ENCODE results near the gene FCAR.

- TF ChIP-seq POLR2AphosphoS5 (IDR thresholded peaks at IDR 0.05; ENCODE audit: low read depth, low read length) (no peak), POLR2A (IDR thresholded peaks at IDR 0.05; ENCODE audit: low read depth, low read length) (no peak)
Measured at GRCh38 chr19:54893406-54893805, 19.4 kb downstream of the FCAR start.
